Measurements from ENCODE around the gene SELPLG. TPM values are rescaled to one million over a fixed set of nuclear protein-coding genes. Genes with fewer than 3 reads are reported as not detected.

Gene SELPLG
- total and polyA plus RNA-seq, 2 of the 4 experiments (the other 2 are of a cell fraction), result 3.2 to 10.8 TPM

GRCh38 chr12:108578813-108579212 lies 54.9 kb downstream of the SELPLG start:
- no peaks in the 10 kb centered on the region for H3K27me3 ChIP-seq (ENCODE audit: control insufficient read depth, insufficient read depth, low read length)

More at GRCh38 chr12:108578813-108579212, 54.9 kb downstream of the SELPLG start:
- no peak overlapping the region for H4K91ac ChIP-seq (ENCODE audit: insufficient read depth, low read depth, low read length)
- peak overlapping the region; percentile 24 for H2BK5ac ChIP-seq (ENCODE audit: low read depth, low read length, poor library complexity, severe bottlenecking)
- in situ Hi-C loops (cut with MboI; ENCODE audit: low sequenced_read_pairs), result no loop called here
- no peak overlapping the region for H3K27ac ChIP-seq (ENCODE audit: insufficient read depth, low read length)
- ChIA-PET CTCF (no interaction called here), POLR2A (ENCODE audit: unreplicated experiment) (no interaction called here)
- BruUV-seq (replicated peaks), result no TSS peak
- intact Hi-C loops (cut with micrococcal nuclease), result no loop called here
- no peaks in the 10 kb centered on the region; the same call in none of the 2 replicates for H3K9me1 ChIP-seq (ENCODE audit: insufficient read depth, low read length)
- 0 out of 2 replicates have a peak overlapping the region, but pooled peaks have one; percentile 35 for H2BK120ac ChIP-seq (ENCODE audit: low read depth, low read length)
- no peak for DNase-seq
- no peak overlapping the region for H3K4me2 ChIP-seq (ENCODE audit: low read depth, low read length)
- H3K36me3 ChIP-seq (ENCODE audit: control insufficient read depth, insufficient read depth, low read length), result no peaks in the 10 kb centered on the region
- H4K5ac ChIP-seq (ENCODE audit: low read depth, low read length), result no peak overlapping the region
- no peak overlapping the region for H3K14ac ChIP-seq (replicated peaks; ENCODE audit: low read depth, low read length)
- H2BK15ac ChIP-seq (ENCODE audit: low read depth, low read length), result peak overlapping the region; percentile 28; the same call in 1 of the 3 replicates
- no peaks in the 10 kb centered on the region for H3K79me1 ChIP-seq (ENCODE audit: low read depth in 1 of 2, low read length in 2 of 2)
- H3K4me3 ChIP-seq (ENCODE audit: insufficient read depth, low read depth, low read length), result no peak overlapping the region
- TF ChIP-seq CEBPB (IDR thresholded peaks at IDR 0.05; ENCODE audit: low read depth, low read length) (no peak), SMC3 (IDR thresholded peaks at IDR 0.05; ENCODE audit: low read depth, low read length) (no peak), ELK1 (IDR thresholded peaks at IDR 0.05; ENCODE audit: borderline replicate concordance, low read depth, low read length) (no peak), BHLHE40 (IDR thresholded peaks at IDR 0.05; ENCODE audit: low read depth, low read length) (no peak), RFX5 (IDR thresholded peaks at IDR 0.05; ENCODE audit: low read depth, low read length) (no peak), NFE2L2 (IDR thresholded peaks at IDR 0.05; ENCODE audit: low read depth, low read length) (no peak), RAD21 (IDR thresholded peaks at IDR 0.05; ENCODE audit: low read length) (no peak), MXI1 (IDR thresholded peaks at IDR 0.05; ENCODE audit: borderline replicate concordance, low read depth, low read length) (no peak)
- H3K56ac ChIP-seq (ENCODE audit: extremely low read depth, insufficient read depth, low read length), result no peak overlapping the region
- H3K4me1 ChIP-seq (ENCODE audit: control insufficient read depth, insufficient read depth, low read length), result peaks cover 3% of the 10 kb centered on the region; the same call in 1 of the 2 replicates
- no peak overlapping the region for H3K9ac ChIP-seq (ENCODE audit: low read depth, low read length)
- H4K8ac ChIP-seq (ENCODE audit: low read depth in 2 of 2, low read length in 2 of 2), result no peak overlapping the region
- 91% methylated on average over 2 of the region's 3 CpGs; no CpG with 5 or more reads in 1 of the 2 experiments for WGBS, 2 experiments (ENCODE audit: extremely low coverage in 2 of 2, insufficient read length in 1 of 2)
- H2AK9ac ChIP-seq (replicated peaks; ENCODE audit: low read depth, low read length, poor library complexity), result no peak overlapping the region
- H3K9me3 ChIP-seq (ENCODE audit: control insufficient read depth, insufficient read depth, low read length), result no peaks in the 10 kb centered on the region
- no peaks in the 10 kb centered on the region for H4K20me1 ChIP-seq (ENCODE audit: insufficient read depth, low read length)
- H2AFZ ChIP-seq (replicated peaks; ENCODE audit: low read length, poor library complexity), result peak overlapping the region; percentile 43
- no peak overlapping the region for H2BK20ac ChIP-seq (ENCODE audit: low read depth, low read length)
- H3K23ac ChIP-seq (ENCODE audit: low read depth, low read length), result no peak overlapping the region
- no peak for ATAC-seq (ENCODE audit: low read depth)
- dilution Hi-C loops (cut with HindIII; ENCODE audit: low sequenced_read_pairs, unreplicated experiment), result no loop called here
- peak overlapping the region; percentile 20; the same call in 1 of the 2 replicates for H2AK5ac ChIP-seq (ENCODE audit: low read depth, low read length)
- no peak overlapping the region for H3K18ac ChIP-seq (ENCODE audit: low read depth, low read length)
- 0 out of 2 replicates have a peak overlapping the region, but pooled peaks have one; percentile 22 for H3K4ac ChIP-seq (ENCODE audit: low read depth, low read length)

All from IMR-90 (cell line).